ENCODE results near the gene NMT2.
A peak's percentile ranks its signal among the peaks of the same experiment; 100 is the strongest.

The NMT2 gene

GRCh38 chr10:15144788-15145187 is 23.7 kb downstream of the NMT2 start:
- DNase-seq (ENCODE audit: low read depth in 1 of 2, low spot score in 1 of 2), result no peak

DNA sequence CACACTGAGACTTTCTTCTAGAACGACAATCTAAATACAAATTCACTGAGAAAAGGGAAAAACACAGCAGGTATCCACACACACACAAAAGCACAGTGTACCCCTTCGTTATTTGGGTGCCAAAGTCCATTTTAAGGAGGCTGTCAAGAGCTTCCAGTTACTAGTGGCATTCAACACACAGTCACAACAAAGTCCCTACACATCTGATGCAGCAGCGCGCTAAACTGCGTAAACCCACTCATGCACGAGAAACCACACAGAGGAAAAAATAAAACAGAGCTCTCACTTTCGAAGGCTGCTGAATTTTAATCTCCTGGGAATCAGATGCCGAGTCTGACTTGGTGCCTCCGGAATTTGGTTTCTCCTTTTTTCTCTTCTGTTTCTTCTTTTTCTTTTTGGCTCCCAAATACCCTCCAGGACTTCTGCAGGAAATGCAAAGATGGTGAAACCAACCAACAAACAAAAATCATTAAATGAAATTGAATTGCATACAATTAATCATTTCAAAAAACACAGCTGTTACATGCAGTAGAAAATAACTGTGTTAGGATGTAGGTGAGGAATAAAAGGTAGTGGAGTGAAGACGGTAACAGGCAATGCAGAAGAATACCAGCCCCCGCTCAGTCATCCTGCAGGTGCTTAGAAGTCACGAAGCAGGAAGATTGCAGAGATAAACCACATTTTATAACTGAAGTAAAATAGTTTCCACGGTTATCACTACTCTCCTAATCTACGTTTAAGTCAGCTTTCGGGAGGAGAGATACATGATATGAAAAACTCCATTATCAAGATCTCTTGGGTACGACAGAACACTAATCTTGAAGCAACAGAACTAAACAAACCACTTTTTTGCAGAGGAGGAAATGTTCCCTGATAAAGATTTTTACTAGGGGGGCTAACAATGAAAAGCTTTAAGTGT is 27.1 kb downstream of the NMT2 start:
- DNase-seq (ENCODE audit: low read depth in 1 of 2, low spot score in 1 of 2), result no peak

- no peak for DNase-seq (ENCODE audit: low read depth in 1 of 2, low spot score in 1 of 2)
These were observed 27.8 kb downstream of the NMT2 start for GRCh38 chr10:15140698-15141097.

GRCh38 chr10:15137636-15138035 is 30.9 kb downstream of the NMT2 start:
- no peak for DNase-seq (ENCODE audit: low read depth in 1 of 2, low spot score in 1 of 2)

GRCh38 chr10:15137036-15137359 is 31.5 kb downstream of the NMT2 start:
- DNase-seq (ENCODE audit: low read depth in 1 of 2, low spot score in 1 of 2), result no peak

- no peak for DNase-seq (ENCODE audit: low read depth in 1 of 2, low spot score in 1 of 2)
These were observed 32.1 kb downstream of the NMT2 start for GRCh38 chr10:15136129-15137035.

- DNase-seq (ENCODE audit: low read depth in 1 of 2, low spot score in 1 of 2), result no peak
These were observed 37.2 kb downstream of the NMT2 start for GRCh38 chr10:15131330-15131729.

DNA sequence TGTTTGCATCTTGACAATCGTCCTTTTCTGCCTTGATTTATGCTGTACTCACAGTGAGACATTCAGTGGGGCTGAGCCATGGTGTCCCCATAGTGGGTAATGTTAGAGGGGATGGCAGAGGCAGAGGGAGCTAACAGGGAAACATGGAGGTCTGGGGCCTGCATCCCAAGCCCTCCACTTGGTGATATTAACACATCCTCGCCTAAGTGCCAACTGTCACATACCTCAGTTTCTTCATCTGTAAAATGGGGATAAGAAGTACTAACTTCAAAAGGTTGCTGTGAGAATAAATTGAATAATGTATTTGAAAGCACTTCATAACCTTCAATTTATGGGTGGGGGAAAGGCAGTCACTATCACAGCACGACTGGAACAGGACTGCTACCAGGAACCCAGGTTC is 43.6 kb downstream of the NMT2 start:
- DNase-seq (ENCODE audit: low read depth in 1 of 2, low spot score in 1 of 2), result no peak

DNA sequence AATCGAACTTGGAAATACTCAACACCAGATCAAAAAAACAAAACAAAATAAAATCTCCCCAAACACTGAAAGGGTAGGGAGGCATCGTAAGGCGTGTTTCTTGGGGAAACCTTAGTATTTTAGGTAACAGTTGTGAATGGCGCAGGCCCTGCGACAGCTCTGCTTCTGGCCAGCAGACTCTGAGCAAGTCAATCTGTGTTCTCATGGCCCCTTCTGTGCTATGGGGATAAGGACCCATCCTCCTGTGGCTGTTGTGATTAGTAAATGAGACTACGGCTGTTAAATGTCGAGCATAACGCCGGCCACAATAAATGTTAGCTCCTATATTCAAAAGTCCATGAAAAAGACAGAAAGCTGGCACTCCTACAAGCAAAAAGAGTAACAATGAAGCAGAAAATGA is 44.3 kb downstream of the NMT2 start:
- no peak for DNase-seq (ENCODE audit: low read depth in 1 of 2, low spot score in 1 of 2)

- no peak for DNase-seq (ENCODE audit: low read depth in 1 of 2, low spot score in 1 of 2)
These were observed 44.7 kb downstream of the NMT2 start for GRCh38 chr10:15123749-15124184.

DNA sequence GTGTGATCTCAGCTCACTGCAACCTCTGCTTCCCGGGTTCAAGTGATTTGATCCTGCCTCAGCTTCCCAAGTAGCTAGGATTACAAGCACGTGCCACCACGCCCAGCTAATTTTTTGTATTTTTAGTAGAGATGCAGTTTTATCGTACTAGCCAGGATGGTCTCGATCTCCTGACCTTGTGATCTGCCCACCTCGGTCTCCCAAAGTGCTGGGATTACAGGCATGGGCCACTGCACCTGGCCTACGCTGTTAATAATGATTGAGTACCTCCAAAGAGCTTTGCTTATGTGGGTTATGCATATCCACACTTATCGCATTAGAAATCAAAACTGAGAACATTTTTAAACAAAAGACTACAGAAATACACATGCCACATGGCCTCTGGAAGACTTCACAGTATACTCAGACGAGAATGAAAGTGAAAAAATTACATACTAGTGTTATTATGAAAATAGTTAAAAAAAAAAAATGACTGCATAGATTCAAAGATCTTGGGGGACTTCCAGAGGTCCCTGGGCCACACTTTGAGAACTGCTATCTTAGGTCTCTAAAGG is 45.9 kb downstream of the NMT2 start:
- DNase-seq (ENCODE audit: low read depth in 1 of 2, low spot score in 1 of 2), result no peak

- no peak for DNase-seq (ENCODE audit: low read depth in 1 of 2, low spot score in 1 of 2)
These were observed 46.8 kb downstream of the NMT2 start for GRCh38 chr10:15121707-15122106.

- DNase-seq (ENCODE audit: low read depth in 1 of 2, low spot score in 1 of 2), result no peak
These were observed 48.0 kb downstream of the NMT2 start for GRCh38 chr10:15120523-15120922.

- no peak for DNase-seq (ENCODE audit: low read depth in 1 of 2, low spot score in 1 of 2)
These were observed 49.9 kb downstream of the NMT2 start for GRCh38 chr10:15118615-15119014.

DNA sequence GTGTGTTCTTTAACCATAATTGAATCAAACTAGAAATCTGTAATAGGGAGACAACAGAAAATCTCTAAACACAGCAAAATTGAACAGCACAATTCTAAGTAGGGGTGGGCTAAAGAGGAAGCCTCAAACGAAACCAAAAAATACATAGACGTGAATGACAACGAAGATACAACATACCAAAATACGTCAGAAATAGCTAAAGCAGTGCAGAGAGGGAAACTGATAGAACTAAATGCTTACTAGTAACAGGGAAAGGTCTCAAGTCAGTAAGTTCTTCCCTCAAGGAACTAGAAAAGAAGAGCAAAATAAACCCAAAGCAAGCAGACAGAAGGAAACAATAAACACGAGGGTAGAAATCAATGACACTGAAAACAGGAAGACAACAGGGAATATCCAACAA is 52.3 kb downstream of the NMT2 start:
- no peak for DNase-seq (ENCODE audit: low read depth in 1 of 2, low spot score in 1 of 2)

GRCh38 chr10:15113766-15114165 is 54.7 kb downstream of the NMT2 start:
- DNase-seq (ENCODE audit: low read depth in 1 of 2, low spot score in 1 of 2), result no peak

DNA sequence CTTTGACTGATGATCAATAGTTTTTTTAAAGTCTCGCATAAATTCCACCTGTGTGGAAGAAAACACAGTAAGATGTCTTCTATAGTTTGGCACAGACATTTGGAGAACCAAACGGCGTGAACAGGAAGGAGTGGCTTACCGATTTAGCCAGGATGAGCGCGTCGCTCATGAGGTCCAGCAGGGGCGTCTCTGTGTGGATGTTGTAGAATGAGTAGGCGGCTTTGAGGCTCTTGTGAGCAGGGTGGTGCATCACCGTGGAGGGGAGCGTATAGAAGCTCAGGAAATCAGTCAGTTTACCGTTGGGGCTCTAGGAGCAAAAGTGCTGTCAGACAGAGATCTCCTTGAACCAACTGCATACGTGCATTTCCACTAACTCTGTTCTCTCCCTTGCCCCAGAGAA is 55.8 kb downstream of the NMT2 start:
- no peak for DNase-seq (ENCODE audit: low read depth in 1 of 2, low spot score in 1 of 2)

DNA sequence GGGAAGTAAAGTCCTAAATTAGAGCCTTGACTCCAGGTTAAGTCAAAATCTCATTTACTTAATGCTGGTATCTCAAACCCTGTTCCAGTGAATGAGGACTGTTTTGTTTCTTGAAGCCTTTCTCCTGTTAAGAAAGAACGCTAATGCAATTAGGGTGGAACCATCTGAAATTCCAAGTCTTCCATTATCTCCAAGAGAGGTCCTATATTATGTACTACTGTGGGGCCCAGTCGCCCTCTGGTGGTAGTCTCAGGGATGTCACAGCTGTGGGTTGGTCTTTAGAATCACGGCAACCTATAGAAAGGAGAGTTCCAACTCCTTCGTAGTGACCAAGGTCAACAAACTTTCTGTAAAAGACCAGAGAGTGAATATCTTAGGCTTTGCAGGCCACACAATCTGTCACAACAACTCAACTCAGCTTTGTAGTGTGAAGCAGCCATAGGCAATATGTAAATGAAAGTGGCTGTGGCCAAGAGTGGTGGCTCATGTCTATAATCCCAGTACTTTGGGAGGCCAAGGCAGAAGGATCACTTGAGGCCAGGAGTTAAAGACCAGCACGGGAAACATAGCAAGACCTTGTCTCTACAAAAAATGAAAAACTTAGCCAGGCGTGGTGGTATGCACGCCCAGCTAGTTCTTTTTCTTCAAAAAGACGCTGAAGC is 62.0 kb downstream of the NMT2 start:
- peak; percentile 35 to 40 for DNase-seq (ENCODE audit: low read depth in 1 of 2, low spot score in 1 of 2)

DNA sequence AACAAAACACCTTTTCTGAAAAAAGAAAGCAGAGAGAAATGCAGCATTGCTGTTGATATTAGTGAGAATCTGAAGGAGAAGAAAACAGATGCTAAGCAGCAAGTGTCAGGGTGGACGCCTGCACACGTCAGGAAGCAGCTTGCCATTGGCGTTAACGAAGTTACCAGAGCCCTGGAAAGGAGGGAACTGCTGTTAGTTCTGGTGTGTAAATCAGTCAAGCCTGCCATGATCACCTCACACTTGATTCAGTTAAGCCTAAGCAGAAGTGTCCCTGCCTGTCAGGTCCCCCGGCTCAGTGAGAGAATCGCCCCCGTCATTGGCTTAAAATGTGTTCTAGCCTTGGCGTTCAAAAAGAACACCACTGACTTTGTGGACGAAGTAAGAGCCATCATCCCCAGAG is 65.0 kb downstream of the NMT2 start:
- no peak for DNase-seq (ENCODE audit: low read depth in 1 of 2, low spot score in 1 of 2)

- no peak for DNase-seq (ENCODE audit: low read depth in 1 of 2, low spot score in 1 of 2)
These were observed 68.6 kb downstream of the NMT2 start for GRCh38 chr10:15099886-15100285.

Data from activated T-helper 1 cell treated with anti-CD3 and anti-CD28 coated beads, Interleukin-2, amount 50 U/mL, for 16 hours (primary cell).